ENCODE measurements around the gene FBLN5. TPM values are rescaled to one million over a fixed set of nuclear protein-coding genes. Genes with fewer than 3 reads are reported as not detected.

FBLN5 gene
- total RNA-seq, 1 experiment from 2014 or later: 1.0 TPM

DNA sequence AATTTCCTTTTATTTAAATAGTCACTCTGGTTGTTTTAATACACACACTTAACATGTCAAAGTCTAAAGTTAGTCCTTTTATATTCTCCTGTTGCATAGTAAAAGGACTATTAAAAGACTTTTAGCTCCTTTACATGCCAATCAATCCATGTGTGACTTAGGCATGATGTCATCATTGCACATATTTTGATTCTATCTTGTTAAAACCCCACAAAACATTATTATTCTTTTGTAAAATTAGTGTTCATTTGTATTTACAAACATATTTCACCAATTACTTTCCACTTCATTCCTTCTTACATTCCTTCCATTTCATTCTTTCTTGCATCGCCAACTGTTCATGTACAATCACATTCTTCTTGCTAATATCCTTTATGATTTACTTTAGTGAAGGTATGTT lies 119.7 kb downstream of the FBLN5 start:
- Histone ChIP-seq H3K14ac (ENCODE audit: insufficient read depth, low read length) (no peak overlapping the region), H3K9ac (ENCODE audit: extremely low read depth, insufficient read length, low read length) (no peak overlapping the region), H3K4ac (ENCODE audit: low read depth, low read length) (no peak overlapping the region), H3K27me3 (ENCODE audit: insufficient read depth, low read length) (no peaks in the 10 kb centered on the region), H4K91ac (ENCODE audit: insufficient read length, low read depth, low read length) (no peak overlapping the region), H2AK5ac (ENCODE audit: insufficient read length, low read length) (no peak overlapping the region), H3K4me2 (ENCODE audit: insufficient read depth, insufficient read length, low read length) (no peak overlapping the region), H3T11ph (ENCODE audit: low read length) (no peak overlapping the region), H3K56ac (ENCODE audit: insufficient read length, low read depth, low read length) (no peak overlapping the region), H3K79me1 (ENCODE audit: insufficient read depth, low read depth, low read length, poor library complexity, severe bottlenecking) (peaks cover 2% of the 10 kb centered on the region), H2BK15ac (ENCODE audit: low read depth, low read length) (no peak overlapping the region), H3K23ac (ENCODE audit: insufficient read length, low read depth, low read length) (no peak overlapping the region), H4K5ac (ENCODE audit: insufficient read length, low read depth, low read length) (no peak overlapping the region), H4K8ac (replicated peaks; ENCODE audit: insufficient read length, low read depth, low read length) (no peak overlapping the region), H4K20me1 (ENCODE audit: control insufficient read depth, insufficient read depth, insufficient read length) (no peaks in the 10 kb centered on the region), H3K79me2 (ENCODE audit: insufficient read depth, low read length) (no peaks in the 10 kb centered on the region; the same call in 1 of the 2 replicates), H3K27ac (ENCODE audit: insufficient read length, low read depth, low read length) (no peak overlapping the region), H2BK5ac (ENCODE audit: insufficient read length, low read length) (no peak overlapping the region), H3K9me3 (ENCODE audit: control insufficient read depth, low read depth, low read length) (no peaks in the 10 kb centered on the region), H3K4me1 (ENCODE audit: insufficient read depth, low read length) (peaks cover 2% of the 10 kb centered on the region; the same call in 1 of the 2 replicates), H2BK20ac (ENCODE audit: low read depth, low read length, poor library complexity, severe bottlenecking) (no peak overlapping the region), H2BK120ac (ENCODE audit: low read depth, low read length, poor library complexity, severe bottlenecking) (no peak overlapping the region), H2AFZ (ENCODE audit: low read length) (no peak overlapping the region), H3K23me2 (ENCODE audit: insufficient read length, low read depth, low read length, poor library complexity, severe bottlenecking) (no peaks in the 10 kb centered on the region), H2BK12ac (ENCODE audit: insufficient read length, low read depth, low read length) (no peak overlapping the region), H3K18ac (ENCODE audit: insufficient read length, low read depth, low read length) (no peak overlapping the region)
- H3K4me1 Mint-ChIP-seq: peaks cover 34 to 39% of the 10 kb centered on the region in 2 experiments
- no peak overlapping the region for H3K27ac Mint-ChIP-seq
- DNase-seq: no peak
- WGBS (ENCODE audit: extremely low coverage, insufficient read length, low lambda C conversion rate): 100% methylated on average over 1 of the region's 1 CpG
- peaks cover 7 to 10% of the 10 kb centered on the region in 2 experiments; a peak in 4 of 5 replicates for H3K9me3 Mint-ChIP-seq
- TF ChIP-seq, protein P1, sequence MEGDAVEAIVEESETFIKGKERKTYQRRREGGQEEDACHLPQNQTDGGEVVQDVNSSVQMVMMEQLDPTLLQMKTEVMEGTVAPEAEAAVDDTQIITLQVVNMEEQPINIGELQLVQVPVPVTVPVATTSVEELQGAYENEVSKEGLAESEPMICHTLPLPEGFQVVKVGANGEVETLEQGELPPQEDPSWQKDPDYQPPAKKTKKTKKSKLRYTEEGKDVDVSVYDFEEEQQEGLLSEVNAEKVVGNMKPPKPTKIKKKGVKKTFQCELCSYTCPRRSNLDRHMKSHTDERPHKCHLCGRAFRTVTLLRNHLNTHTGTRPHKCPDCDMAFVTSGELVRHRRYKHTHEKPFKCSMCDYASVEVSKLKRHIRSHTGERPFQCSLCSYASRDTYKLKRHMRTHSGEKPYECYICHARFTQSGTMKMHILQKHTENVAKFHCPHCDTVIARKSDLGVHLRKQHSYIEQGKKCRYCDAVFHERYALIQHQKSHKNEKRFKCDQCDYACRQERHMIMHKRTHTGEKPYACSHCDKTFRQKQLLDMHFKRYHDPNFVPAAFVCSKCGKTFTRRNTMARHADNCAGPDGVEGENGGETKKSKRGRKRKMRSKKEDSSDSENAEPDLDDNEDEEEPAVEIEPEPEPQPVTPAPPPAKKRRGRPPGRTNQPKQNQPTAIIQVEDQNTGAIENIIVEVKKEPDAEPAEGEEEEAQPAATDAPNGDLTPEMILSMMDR (conservative IDR thresholded peaks at IDR 0.05): no peak
- no peaks in the 10 kb centered on the region for H3K27me3 Mint-ChIP-seq (ENCODE audit: low read depth)
- H3K4me3 Mint-ChIP-seq: no peak overlapping the region
- H3K36me3 Mint-ChIP-seq (ENCODE audit: insufficient read depth in 1 of 3, low read depth in 3 of 3): peaks cover 2 to 14% (median 4%) of the 10 kb centered on the region in 3 experiments; a peak in 5 of 7 replicates

Other genes starting within 250 kb of the FBLN5 start
- 0.48 and 0.68 TPM in 2 replicates for gene CATSPERB, start 215.6 kb downstream of the FBLN5 start, total RNA-seq (2021)
- 16.2 and 16.4 TPM in 2 replicates for gene TC2N, start 80.2 kb downstream of the FBLN5 start, total RNA-seq (2021)
- gene TRIP11, start 92.4 kb upstream of the FBLN5 start, total RNA-seq (2021): 28.8 and 33.5 TPM in 2 replicates
- gene ATXN3, start 158.9 kb upstream of the FBLN5 start, total RNA-seq (2021): 26.7 and 29.7 TPM in 2 replicates
- gene NDUFB1, start 174.0 kb upstream of the FBLN5 start, total RNA-seq (2021): 147 and 153 TPM in 2 replicates
- gene CPSF2, start 174.3 kb upstream of the FBLN5 start, total RNA-seq (2021): 106 and 108 TPM in 2 replicates

All from H9 (cell line).